Upper lobe of right lung (tissue), 1 donor: ENCODE measurements around the gene HEPN1. TPM values are rescaled to one million over a fixed set of nuclear protein-coding genes. Genes with fewer than 3 reads are reported as not detected.

ENCODE experiments used
- ATAC-seq: fragments of 200-7000 bp; cut with Tn5 transposase; one replicate; pipeline ENCODE4 v1.9.1; 2020; ENCODE audit warnings: mild to moderate bottlenecking, moderate library complexity
- DNase-seq: peaks from one replicate; pipeline ENCODE4 v3.0.0-alpha.2; 2020
- H3K27ac ChIP-seq: fragments of 200-600 bp; one replicate; pipeline ENCODE4 v1.8.0; 2022
- H3K27me3 ChIP-seq: fragments of 200-600 bp; one replicate; pipeline ENCODE4 v1.8.0; 2022; ENCODE audit warnings: mild to moderate bottlenecking
- H3K36me3 ChIP-seq: fragments of 200-600 bp; one replicate; pipeline ENCODE4 v1.8.0; 2022
- H3K4me1 ChIP-seq: fragments of 200-600 bp; one replicate; pipeline ENCODE4 v1.8.0; 2022
- H3K4me3 ChIP-seq: fragments of 200-600 bp; one replicate; pipeline ENCODE4 v1.8.0; 2022; ENCODE audit warnings: mild to moderate bottlenecking
- H3K9me3 ChIP-seq: fragments of 200-600 bp; one replicate; pipeline ENCODE4 v1.8.0; 2022
- CTCF ChIP-seq: fragments of 200-600 bp; IDR thresholded peaks from one replicate; pipeline ENCODE4 v1.8.0; 2022; ENCODE audit warnings: antibody characterized with exemption
- intact Hi-C: fragments of 100-400 bp; cut with DNase I; formaldehyde crosslinking; loops from one replicate; pipeline ENCODE4 v1.11.0; 2022
- total RNA-seq: library from RNA; stranded (reverse); fragmentation: NEBNext Ultra II Directional; extraction: Animal tissue kit (Norgen Biotek cat#: 25700); gene quantifications from one replicate; pipeline ENCODE4 v1.2.1, GENCODE V29; 2021
- donor health status: DM: no; HTN: yes; CAD: no; lungs with severe emphysema.

HEPN1 gene
- total RNA-seq, 1 donor from 2014 or later: not detected

- H3K4me1 ChIP-seq: peaks cover 6% of the 10 kb centered on the region
- H3K27ac ChIP-seq: no peak overlapping the region
- no peaks in the 10 kb centered on the region for H3K9me3 ChIP-seq
- DNase-seq (no peak), ATAC-seq (no peak)
- no peak for TF ChIP-seq CTCF
- no peaks in the 10 kb centered on the region for H3K36me3 ChIP-seq
- intact Hi-C loops: no loop called here
- H3K4me3 ChIP-seq: no peak overlapping the region
- no peaks in the 10 kb centered on the region for H3K27me3 ChIP-seq
Measured at GRCh38 chr11:124880958-124881357, 38.1 kb upstream of the HEPN1 start.

GRCh38 chr11:124882339-124883071 lies 36.5 kb upstream of the HEPN1 start:
- ATAC-seq: no peak
- Histone ChIP-seq H3K9me3 (no peaks in the 10 kb centered on the region), H3K36me3 (no peaks in the 10 kb centered on the region), H3K27me3 (no peaks in the 10 kb centered on the region), H3K4me1 (peaks cover 6% of the 10 kb centered on the region), H3K27ac (peak overlapping the region; percentile 55), H3K4me3 (no peak overlapping the region)
- DNase-seq: no peak
- intact Hi-C loops: no loop called here
- no peak for TF ChIP-seq CTCF

GRCh38 chr11:124884340-124884739 lies 34.7 kb upstream of the HEPN1 start:
- H3K27ac ChIP-seq: no peak overlapping the region

GRCh38 chr11:124884869-124885479 lies 34.1 kb upstream of the HEPN1 start:
- DNase-seq (no peak), ATAC-seq (no peak)
- no peak for TF ChIP-seq CTCF
- H3K27me3 ChIP-seq: no peaks in the 10 kb centered on the region
- peaks cover 20% of the 10 kb centered on the region for H3K4me1 ChIP-seq
- no peaks in the 10 kb centered on the region for H3K9me3 ChIP-seq
- H3K4me3 ChIP-seq: no peak overlapping the region
- H3K36me3 ChIP-seq: no peaks in the 10 kb centered on the region
- intact Hi-C loops: no loop called here
- H3K27ac ChIP-seq: no peak overlapping the region

More at GRCh38 chr11:124884340-124884739, 34.7 kb upstream of the HEPN1 start:
- intact Hi-C loops: no loop called here
- no peak for ATAC-seq
- H3K27me3 ChIP-seq: no peaks in the 10 kb centered on the region
- no peak for DNase-seq
- no peaks in the 10 kb centered on the region for H3K9me3 ChIP-seq
- H3K4me1 ChIP-seq: peaks cover 14% of the 10 kb centered on the region
- H3K4me3 ChIP-seq: no peak overlapping the region
- no peak for TF ChIP-seq CTCF
- H3K36me3 ChIP-seq: no peaks in the 10 kb centered on the region

GRCh38 chr11:124886476-124886875 lies 32.6 kb upstream of the HEPN1 start:
- Histone ChIP-seq H3K9me3 (no peaks in the 10 kb centered on the region), H3K4me3 (no peak overlapping the region), H3K36me3 (no peaks in the 10 kb centered on the region), H3K4me1 (peaks cover 33% of the 10 kb centered on the region), H3K27ac (no peak overlapping the region), H3K27me3 (no peaks in the 10 kb centered on the region)
- no peak for DNase-seq
- ATAC-seq: no peak
- no peak for TF ChIP-seq CTCF
- intact Hi-C loops: no loop called here
